HG03095 (cell line): ENCODE measurements around the gene GFOD1.

Experiments used
- ATAC-seq: cut with Tn5 transposase; IDR thresholded peaks from one replicate; pipeline ENCODE4 v1.9.1; 2021; ENCODE audit warnings: moderate library complexity; ENCODE audit not compliant: unreplicated experiment

The GFOD1 gene

GRCh38 chr6:13427801-13428582 lies 59.4 kb downstream of the GFOD1 start:
- ATAC-seq: peak; percentile 69

- no peak for ATAC-seq
Measured at GRCh38 chr6:13427316-13427715, 60.1 kb downstream of the GFOD1 start.

- no peak for ATAC-seq
Measured at GRCh38 chr6:13425943-13426931, 61.2 kb downstream of the GFOD1 start.

- no peak for ATAC-seq
Measured at GRCh38 chr6:13425270-13425873, 62.0 kb downstream of the GFOD1 start.

GRCh38 chr6:13423252-13423651 lies 64.1 kb downstream of the GFOD1 start:
- ATAC-seq: no peak

- no peak for ATAC-seq
Measured at GRCh38 chr6:13422681-13423221, 64.6 kb downstream of the GFOD1 start.

GRCh38 chr6:13421425-13422059 lies 65.9 kb downstream of the GFOD1 start:
- no peak for ATAC-seq

GRCh38 chr6:13420269-13420668 lies 67.1 kb downstream of the GFOD1 start:
- no peak for ATAC-seq

- no peak for ATAC-seq
Measured at GRCh38 chr6:13419422-13420195, 67.8 kb downstream of the GFOD1 start.

- no peak for ATAC-seq
Measured at GRCh38 chr6:13418844-13419243, 68.6 kb downstream of the GFOD1 start.

GRCh38 chr6:13417954-13418353 lies 69.4 kb downstream of the GFOD1 start:
- no peak for ATAC-seq

- ATAC-seq: no peak
Measured at GRCh38 chr6:13417431-13417830, 70.0 kb downstream of the GFOD1 start.

- ATAC-seq: no peak
Measured at GRCh38 chr6:13415283-13415682, 72.1 kb downstream of the GFOD1 start.

- ATAC-seq: no peak
Measured at GRCh38 chr6:13413900-13414555, 73.4 kb downstream of the GFOD1 start.

GRCh38 chr6:13413466-13413862 lies 73.9 kb downstream of the GFOD1 start:
- no peak for ATAC-seq

GRCh38 chr6:13412639-13413465 lies 74.5 kb downstream of the GFOD1 start:
- ATAC-seq: no peak

GRCh38 chr6:13412211-13412610 lies 75.2 kb downstream of the GFOD1 start:
- no peak for ATAC-seq

GRCh38 chr6:13411484-13411883 lies 75.9 kb downstream of the GFOD1 start:
- ATAC-seq: no peak

- ATAC-seq: no peak
Measured at GRCh38 chr6:13409991-13410390, 77.4 kb downstream of the GFOD1 start.
